ENCODE measurements around the gene SPNS1.
"Not testable (repeated sequence)": the region's sequence is repeated elsewhere in the genome, so short reads cannot be mapped to it uniquely, and the experiment has no call there.

SPNS1 gene, protein sequence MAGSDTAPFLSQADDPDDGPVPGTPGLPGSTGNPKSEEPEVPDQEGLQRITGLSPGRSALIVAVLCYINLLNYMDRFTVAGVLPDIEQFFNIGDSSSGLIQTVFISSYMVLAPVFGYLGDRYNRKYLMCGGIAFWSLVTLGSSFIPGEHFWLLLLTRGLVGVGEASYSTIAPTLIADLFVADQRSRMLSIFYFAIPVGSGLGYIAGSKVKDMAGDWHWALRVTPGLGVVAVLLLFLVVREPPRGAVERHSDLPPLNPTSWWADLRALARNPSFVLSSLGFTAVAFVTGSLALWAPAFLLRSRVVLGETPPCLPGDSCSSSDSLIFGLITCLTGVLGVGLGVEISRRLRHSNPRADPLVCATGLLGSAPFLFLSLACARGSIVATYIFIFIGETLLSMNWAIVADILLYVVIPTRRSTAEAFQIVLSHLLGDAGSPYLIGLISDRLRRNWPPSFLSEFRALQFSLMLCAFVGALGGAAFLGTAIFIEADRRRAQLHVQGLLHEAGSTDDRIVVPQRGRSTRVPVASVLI

DNA sequence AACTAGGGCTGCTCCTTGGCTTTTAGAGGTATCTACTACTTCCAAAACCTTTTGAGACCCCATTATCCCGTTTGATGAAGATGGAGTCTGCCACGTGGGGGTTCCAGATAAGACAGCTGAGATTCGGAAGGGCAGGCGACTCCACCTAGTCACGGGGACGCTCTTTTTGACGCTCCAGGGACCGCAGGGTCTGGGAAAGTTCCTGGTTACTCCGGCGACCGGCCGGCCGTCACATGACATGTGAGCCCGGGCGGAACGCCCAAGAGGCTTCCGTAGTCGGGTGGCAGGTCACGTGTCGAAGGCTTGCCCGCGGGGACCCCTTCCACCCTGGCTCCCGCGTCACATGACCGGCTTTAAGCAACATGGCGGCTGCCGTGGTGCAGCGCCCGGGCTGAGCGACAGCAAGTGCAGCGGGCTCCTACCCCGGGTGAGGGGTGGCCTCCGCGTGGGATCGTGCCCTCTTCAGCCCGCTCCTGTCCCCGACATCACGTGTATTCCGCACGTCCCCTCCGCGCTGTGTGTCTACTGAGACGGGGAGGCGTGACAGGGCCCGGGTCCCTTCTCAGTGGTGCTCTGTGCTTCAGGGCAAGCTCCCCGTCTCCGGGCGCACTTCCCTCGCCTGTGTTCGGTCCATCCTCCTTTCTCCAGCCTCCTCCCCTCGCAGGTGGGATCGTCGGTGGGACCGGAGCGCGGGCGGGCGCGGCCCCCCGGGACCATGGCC, at the start of gene SPNS1:
SPNS1 (plus strand) TSS at position 342 of the 721 bp plus-strand sequence; CDS start at position 716, 374 bp downstream.
- Histone ChIP-seq H3K9me3 (ENCODE audit: control insufficient read depth in 1 of 2, low read length in 2 of 2) (no peaks in the 10 kb centered on the region), H3K36me3 (ENCODE audit: control insufficient read depth in 1 of 2, insufficient read depth in 2 of 2, low read length in 2 of 2) (peaks cover 5 to 24% of the 10 kb centered on the region in 2 donors), H3K27me3 (ENCODE audit: low read depth, low read length) (no peaks in the 10 kb centered on the region), H3K4me3 (ENCODE audit: low read depth in 1 of 2, low read length in 2 of 2) (peak within 1 kb of the TSS; percentile 93 to 95), H3K4me1 (ENCODE audit: control insufficient read depth in 1 of 2, insufficient read depth in 2 of 2, low read length in 2 of 2) (peaks cover 4 to 25% of the 10 kb centered on the region in 2 donors), H3K27ac (ENCODE audit: low read length) (peak within 1 kb of the TSS; percentile 83)

DNA sequence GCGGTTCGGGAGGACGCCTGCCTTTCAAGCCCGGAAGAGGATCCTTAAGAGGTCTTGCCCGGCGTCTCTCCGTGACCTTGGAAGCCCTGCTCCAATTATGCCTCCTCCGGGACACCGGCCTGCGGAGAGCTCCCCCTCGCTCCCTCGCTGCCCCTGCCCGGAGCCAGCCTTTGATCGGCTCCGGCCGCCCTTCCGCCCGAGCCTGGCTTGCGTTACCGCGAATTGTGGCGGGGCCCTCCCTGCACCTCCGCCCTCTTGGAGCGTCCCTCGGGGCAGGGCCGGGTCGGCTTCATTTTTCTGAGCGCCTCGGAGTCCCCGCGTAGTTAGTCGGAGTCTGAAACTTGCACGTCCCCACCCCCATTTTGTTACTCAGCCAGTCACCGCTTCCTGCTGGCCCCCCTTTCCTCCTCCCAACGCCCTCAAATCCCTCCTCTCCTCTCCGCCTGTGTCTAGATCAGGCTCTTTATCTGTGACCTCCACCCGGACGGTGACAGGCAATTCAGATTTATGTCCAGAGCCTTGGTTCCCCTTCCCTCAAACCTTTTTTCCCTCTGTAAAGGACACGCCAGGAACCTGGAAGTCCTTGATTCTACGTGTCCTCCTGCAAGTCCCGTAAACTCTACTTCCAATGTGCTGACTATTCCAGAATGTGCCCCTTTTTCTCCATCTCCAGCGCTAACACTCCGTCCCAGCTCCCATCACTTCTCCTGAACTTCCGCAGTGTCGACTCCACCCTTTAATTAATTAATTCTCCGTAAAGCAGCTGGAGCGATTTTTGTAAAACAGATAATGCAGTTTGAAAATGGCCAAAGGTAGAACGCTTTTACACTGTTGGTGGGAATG, 49.0 kb upstream of the SPNS1 start:
- Histone ChIP-seq H3K4me1 (ENCODE audit: control insufficient read depth in 1 of 2, insufficient read depth in 2 of 2, low read length in 2 of 2) (peaks cover 0 to 9% of the 10 kb centered on the region in 2 donors), H3K27ac (ENCODE audit: low read length) (peak overlapping the region; percentile 97), H3K4me3 (ENCODE audit: low read depth in 1 of 2, low read length in 2 of 2) (peak overlapping the region; percentile 90), H3K36me3 (ENCODE audit: control insufficient read depth in 1 of 2, insufficient read depth in 2 of 2, low read length in 2 of 2) (peaks cover 0 to 8% of the 10 kb centered on the region in 2 donors), H3K9me3 (ENCODE audit: control insufficient read depth in 1 of 2, low read length in 2 of 2) (no peaks in the 10 kb centered on the region), H3K27me3 (ENCODE audit: low read depth, low read length) (no peaks in the 10 kb centered on the region)

DNA sequence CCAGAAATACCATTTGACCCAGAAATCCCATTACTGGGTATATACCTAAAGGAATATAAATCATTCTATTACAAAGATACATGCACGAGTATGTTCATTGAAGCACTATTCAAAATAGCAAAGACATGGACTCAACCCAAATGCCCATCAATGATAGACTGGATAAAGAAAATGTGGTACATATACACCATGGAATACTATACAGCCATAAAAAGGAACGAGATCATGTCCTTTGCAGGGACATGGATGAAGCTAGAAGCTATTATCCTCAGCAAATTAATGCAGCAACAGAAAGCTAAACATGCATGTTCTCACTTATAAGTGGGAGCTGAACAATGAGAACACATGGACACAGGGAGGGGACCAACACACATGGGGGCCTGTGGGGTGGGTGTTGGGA, 48.3 kb upstream of the SPNS1 start:
- not testable (repeated sequence) for H3K9me3 ChIP-seq (ENCODE audit: control insufficient read depth in 1 of 2, low read length in 2 of 2); H3K27me3 ChIP-seq (ENCODE audit: low read depth, low read length); H3K36me3 ChIP-seq (ENCODE audit: control insufficient read depth in 1 of 2, insufficient read depth in 2 of 2, low read length in 2 of 2); H3K4me1 ChIP-seq (ENCODE audit: control insufficient read depth in 1 of 2, insufficient read depth in 2 of 2, low read length in 2 of 2)
- Histone ChIP-seq H3K27ac (ENCODE audit: low read length) (peak overlapping the region; percentile 97), H3K4me3 (ENCODE audit: low read depth in 1 of 2, low read length in 2 of 2) (peak overlapping the region; percentile 90)

DNA sequence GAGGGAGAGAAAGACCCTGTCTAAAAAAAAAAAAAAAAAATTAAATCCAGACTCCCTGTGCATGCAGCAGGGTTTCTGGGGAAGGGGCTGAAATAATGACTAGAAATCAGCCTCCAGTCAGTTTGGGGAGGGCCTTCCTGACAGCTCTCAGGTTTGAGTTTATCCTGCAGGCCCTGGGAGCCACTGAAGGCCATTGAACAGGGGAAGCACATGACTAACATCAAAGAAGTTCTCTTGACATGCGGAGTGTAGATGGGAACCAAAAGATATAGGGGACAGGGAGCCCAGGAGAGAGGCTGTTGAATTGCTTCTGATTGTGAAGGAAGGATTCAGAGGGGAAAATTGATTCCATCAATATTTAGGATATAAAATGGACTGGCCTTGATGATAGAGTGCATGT, 46.8 kb upstream of the SPNS1 start:
- Histone ChIP-seq H3K36me3 (ENCODE audit: control insufficient read depth in 1 of 2, insufficient read depth in 2 of 2, low read length in 2 of 2) (peaks cover 0 to 3% of the 10 kb centered on the region in 2 donors), H3K9me3 (ENCODE audit: control insufficient read depth in 1 of 2, low read length in 2 of 2) (no peaks in the 10 kb centered on the region), H3K27me3 (ENCODE audit: low read depth, low read length) (no peaks in the 10 kb centered on the region), H3K4me3 (ENCODE audit: low read depth in 1 of 2, low read length in 2 of 2) (no peak overlapping the region), H3K4me1 (ENCODE audit: control insufficient read depth in 1 of 2, insufficient read depth in 2 of 2, low read length in 2 of 2) (peaks cover 0 to 9% of the 10 kb centered on the region in 2 donors), H3K27ac (ENCODE audit: low read length) (no peak overlapping the region)

DNA sequence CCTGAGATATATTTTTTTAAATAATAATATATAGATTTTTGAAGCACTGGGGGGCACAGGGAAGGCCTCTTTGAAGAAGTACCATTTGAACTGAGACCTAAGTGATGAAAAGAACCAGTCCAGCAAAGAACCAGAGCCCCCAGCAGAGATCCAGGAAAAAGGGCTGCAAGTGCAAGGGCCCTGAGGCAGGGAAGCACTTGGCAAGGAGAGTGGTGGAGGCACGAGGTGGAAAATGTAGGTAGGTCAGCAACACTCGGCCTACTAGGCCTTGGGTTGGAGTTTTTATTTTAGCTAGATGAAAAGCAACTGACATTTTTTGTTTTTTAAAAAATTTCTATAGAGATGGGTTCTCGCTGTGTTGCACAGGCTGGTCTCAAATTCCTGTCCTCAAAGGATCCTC, 44.4 kb upstream of the SPNS1 start:
- Histone ChIP-seq H3K4me1 (ENCODE audit: control insufficient read depth in 1 of 2, insufficient read depth in 2 of 2, low read length in 2 of 2) (no peaks in the 10 kb centered on the region), H3K27me3 (ENCODE audit: low read depth, low read length) (no peaks in the 10 kb centered on the region), H3K36me3 (ENCODE audit: control insufficient read depth in 1 of 2, insufficient read depth in 2 of 2, low read length in 2 of 2) (peaks cover 0 to 3% of the 10 kb centered on the region in 2 donors), H3K4me3 (ENCODE audit: low read depth in 1 of 2, low read length in 2 of 2) (no peak overlapping the region), H3K9me3 (ENCODE audit: control insufficient read depth in 1 of 2, low read length in 2 of 2) (no peaks in the 10 kb centered on the region), H3K27ac (ENCODE audit: low read length) (no peak overlapping the region)

DNA sequence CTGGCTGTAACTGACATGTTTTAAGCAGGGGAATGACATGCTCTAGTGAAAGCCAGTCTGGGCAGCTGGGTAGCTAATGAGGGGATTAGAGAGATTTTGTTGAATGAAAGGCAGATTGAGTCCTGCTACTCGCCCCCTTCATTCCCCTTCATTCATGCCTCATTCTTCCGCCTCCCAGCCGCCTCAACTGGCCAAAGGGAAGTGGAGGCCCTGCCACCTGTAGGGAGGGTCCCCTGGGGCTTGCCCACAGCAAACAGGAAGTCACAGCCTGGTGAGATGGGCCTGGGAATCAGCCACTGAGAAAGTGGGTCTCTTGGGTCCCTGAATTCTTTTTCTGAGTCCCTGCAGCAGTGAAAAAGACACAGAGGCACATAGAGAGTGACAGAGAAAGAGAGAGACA, 43.9 kb upstream of the SPNS1 start:
- no peaks in the 10 kb centered on the region for H3K9me3 ChIP-seq (ENCODE audit: control insufficient read depth in 1 of 2, low read length in 2 of 2)
- no peaks in the 10 kb centered on the region for H3K4me1 ChIP-seq (ENCODE audit: control insufficient read depth in 1 of 2, insufficient read depth in 2 of 2, low read length in 2 of 2)
- no peaks in the 10 kb centered on the region for H3K36me3 ChIP-seq (ENCODE audit: control insufficient read depth in 1 of 2, insufficient read depth in 2 of 2, low read length in 2 of 2)
- H3K27me3 ChIP-seq (ENCODE audit: low read depth, low read length), result no peaks in the 10 kb centered on the region
- H3K4me3 ChIP-seq (ENCODE audit: low read depth in 1 of 2, low read length in 2 of 2), result no peak overlapping the region
- no peak overlapping the region for H3K27ac ChIP-seq (ENCODE audit: low read length)

DNA sequence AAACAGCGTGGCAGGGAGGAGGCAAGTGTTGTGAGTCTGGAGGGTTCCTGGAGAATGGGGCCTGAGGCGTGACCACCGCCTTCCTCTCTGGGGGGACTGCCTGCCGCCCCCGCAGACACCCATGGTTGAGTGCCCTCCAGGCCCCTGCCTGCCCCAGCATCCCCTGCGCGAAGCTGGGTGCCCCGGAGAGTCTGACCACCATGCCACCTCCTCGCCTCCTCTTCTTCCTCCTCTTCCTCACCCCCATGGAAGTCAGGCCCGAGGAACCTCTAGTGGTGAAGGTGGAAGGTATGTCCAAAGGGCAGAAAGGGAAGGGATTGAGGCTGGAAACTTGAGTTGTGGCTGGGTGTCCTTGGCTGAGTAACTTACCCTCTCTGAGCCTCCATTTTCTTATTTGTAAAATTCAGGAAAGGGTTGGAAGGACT, 42.8 kb upstream of the SPNS1 start, which contains the start of gene CD19:
CD19 (plus strand) TSS at position 171 of the 425 bp plus-strand sequence; CDS start at position 201, 30 bp downstream.
- Histone ChIP-seq H3K27ac (ENCODE audit: low read length) (no peak within 1 kb of the TSS), H3K9me3 (ENCODE audit: control insufficient read depth in 1 of 2, low read length in 2 of 2) (no peaks in the 10 kb centered on the region), H3K27me3 (ENCODE audit: low read depth, low read length) (no peaks in the 10 kb centered on the region), H3K36me3 (ENCODE audit: control insufficient read depth in 1 of 2, insufficient read depth in 2 of 2, low read length in 2 of 2) (no peaks in the 10 kb centered on the region), H3K4me1 (ENCODE audit: control insufficient read depth in 1 of 2, insufficient read depth in 2 of 2, low read length in 2 of 2) (peaks cover 0 to 3% of the 10 kb centered on the region in 2 donors), H3K4me3 (ENCODE audit: low read depth in 1 of 2, low read length in 2 of 2) (no peak within 1 kb of the TSS)

DNA sequence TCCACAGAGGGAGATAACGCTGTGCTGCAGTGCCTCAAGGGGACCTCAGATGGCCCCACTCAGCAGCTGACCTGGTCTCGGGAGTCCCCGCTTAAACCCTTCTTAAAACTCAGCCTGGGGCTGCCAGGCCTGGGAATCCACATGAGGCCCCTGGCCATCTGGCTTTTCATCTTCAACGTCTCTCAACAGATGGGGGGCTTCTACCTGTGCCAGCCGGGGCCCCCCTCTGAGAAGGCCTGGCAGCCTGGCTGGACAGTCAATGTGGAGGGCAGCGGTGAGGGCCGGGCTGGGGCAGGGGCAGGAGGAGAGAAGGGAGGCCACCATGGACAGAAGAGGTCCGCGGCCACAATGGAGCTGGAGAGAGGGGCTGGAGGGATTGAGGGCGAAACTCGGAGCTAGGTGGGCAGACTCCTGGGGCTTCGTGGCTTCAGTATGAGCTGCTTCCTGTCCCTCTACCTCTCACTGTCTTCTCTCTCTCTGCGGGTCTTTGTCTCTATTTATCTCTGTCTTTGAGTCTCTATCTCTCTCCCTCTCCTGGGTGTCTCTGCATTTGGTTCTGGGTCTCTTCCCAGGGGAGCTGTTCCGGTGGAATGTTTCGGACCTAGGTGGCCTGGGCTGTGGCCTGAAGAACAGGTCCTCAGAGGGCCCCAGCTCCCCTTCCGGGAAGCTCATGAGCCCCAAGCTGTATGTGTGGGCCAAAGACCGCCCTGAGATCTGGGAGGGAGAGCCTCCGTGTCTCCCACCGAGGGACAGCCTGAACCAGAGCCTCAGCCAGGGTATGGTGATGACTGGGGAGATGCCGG, 42.0 kb upstream of the SPNS1 start:
- peaks cover 0 to 3% of the 10 kb centered on the region in 2 donors for H3K4me1 ChIP-seq (ENCODE audit: control insufficient read depth in 1 of 2, insufficient read depth in 2 of 2, low read length in 2 of 2)
- no peaks in the 10 kb centered on the region for H3K9me3 ChIP-seq (ENCODE audit: control insufficient read depth in 1 of 2, low read length in 2 of 2)
- no peak overlapping the region for H3K4me3 ChIP-seq (ENCODE audit: low read depth in 1 of 2, low read length in 2 of 2)
- H3K27me3 ChIP-seq (ENCODE audit: low read depth, low read length), result no peaks in the 10 kb centered on the region
- no peak overlapping the region for H3K27ac ChIP-seq (ENCODE audit: low read length)
- no peaks in the 10 kb centered on the region for H3K36me3 ChIP-seq (ENCODE audit: control insufficient read depth in 1 of 2, insufficient read depth in 2 of 2, low read length in 2 of 2)

DNA sequence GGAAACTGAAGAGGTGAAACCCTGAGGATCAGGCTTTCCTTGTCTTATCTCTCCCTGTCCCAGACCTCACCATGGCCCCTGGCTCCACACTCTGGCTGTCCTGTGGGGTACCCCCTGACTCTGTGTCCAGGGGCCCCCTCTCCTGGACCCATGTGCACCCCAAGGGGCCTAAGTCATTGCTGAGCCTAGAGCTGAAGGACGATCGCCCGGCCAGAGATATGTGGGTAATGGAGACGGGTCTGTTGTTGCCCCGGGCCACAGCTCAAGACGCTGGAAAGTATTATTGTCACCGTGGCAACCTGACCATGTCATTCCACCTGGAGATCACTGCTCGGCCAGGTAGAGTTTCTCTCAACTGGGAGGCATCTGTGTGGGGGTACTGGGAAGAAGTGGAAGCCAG, 41.4 kb upstream of the SPNS1 start:
- H3K4me3 ChIP-seq (ENCODE audit: low read depth in 1 of 2, low read length in 2 of 2), result no peak overlapping the region
- H3K27ac ChIP-seq (ENCODE audit: low read length), result no peak overlapping the region
- no peaks in the 10 kb centered on the region for H3K9me3 ChIP-seq (ENCODE audit: control insufficient read depth in 1 of 2, low read length in 2 of 2)
- H3K4me1 ChIP-seq (ENCODE audit: control insufficient read depth in 1 of 2, insufficient read depth in 2 of 2, low read length in 2 of 2), result peaks cover 0 to 3% of the 10 kb centered on the region in 2 donors
- no peaks in the 10 kb centered on the region for H3K27me3 ChIP-seq (ENCODE audit: low read depth, low read length)
- H3K36me3 ChIP-seq (ENCODE audit: control insufficient read depth in 1 of 2, insufficient read depth in 2 of 2, low read length in 2 of 2), result no peaks in the 10 kb centered on the region

DNA sequence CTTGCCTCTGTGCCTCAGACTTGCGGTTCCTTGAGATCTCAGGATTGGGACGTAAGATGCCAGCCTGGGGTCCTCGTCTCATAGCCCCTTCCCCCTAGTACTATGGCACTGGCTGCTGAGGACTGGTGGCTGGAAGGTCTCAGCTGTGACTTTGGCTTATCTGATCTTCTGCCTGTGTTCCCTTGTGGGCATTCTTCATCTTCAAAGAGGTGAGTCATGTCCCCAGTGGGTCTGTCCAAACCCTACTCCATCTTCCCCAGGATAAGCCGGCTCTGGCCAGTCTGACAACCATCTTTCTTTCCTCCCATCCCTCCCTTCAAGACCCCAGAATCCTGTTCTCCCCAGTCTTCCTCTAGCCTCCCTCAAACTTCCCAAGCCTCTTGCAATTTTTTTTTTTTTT, 39.2 kb upstream of the SPNS1 start:
- Histone ChIP-seq H3K4me1 (ENCODE audit: control insufficient read depth in 1 of 2, insufficient read depth in 2 of 2, low read length in 2 of 2) (peaks cover 0 to 3% of the 10 kb centered on the region in 2 donors), H3K4me3 (ENCODE audit: low read depth in 1 of 2, low read length in 2 of 2) (no peak overlapping the region), H3K27me3 (ENCODE audit: low read depth, low read length) (no peaks in the 10 kb centered on the region), H3K9me3 (ENCODE audit: control insufficient read depth in 1 of 2, low read length in 2 of 2) (no peaks in the 10 kb centered on the region), H3K36me3 (ENCODE audit: control insufficient read depth in 1 of 2, insufficient read depth in 2 of 2, low read length in 2 of 2) (no peaks in the 10 kb centered on the region), H3K27ac (ENCODE audit: low read length) (no peak overlapping the region)
